ENCODE results near the gene EVI5. TPM values are rescaled to one million over a fixed set of nuclear protein-coding genes. Genes with fewer than 3 reads are reported as not detected.

Gene EVI5
- total and polyA plus RNA-seq, 2 experiments from 2014 or later = 16.5 to 20.0 TPM

DNA sequence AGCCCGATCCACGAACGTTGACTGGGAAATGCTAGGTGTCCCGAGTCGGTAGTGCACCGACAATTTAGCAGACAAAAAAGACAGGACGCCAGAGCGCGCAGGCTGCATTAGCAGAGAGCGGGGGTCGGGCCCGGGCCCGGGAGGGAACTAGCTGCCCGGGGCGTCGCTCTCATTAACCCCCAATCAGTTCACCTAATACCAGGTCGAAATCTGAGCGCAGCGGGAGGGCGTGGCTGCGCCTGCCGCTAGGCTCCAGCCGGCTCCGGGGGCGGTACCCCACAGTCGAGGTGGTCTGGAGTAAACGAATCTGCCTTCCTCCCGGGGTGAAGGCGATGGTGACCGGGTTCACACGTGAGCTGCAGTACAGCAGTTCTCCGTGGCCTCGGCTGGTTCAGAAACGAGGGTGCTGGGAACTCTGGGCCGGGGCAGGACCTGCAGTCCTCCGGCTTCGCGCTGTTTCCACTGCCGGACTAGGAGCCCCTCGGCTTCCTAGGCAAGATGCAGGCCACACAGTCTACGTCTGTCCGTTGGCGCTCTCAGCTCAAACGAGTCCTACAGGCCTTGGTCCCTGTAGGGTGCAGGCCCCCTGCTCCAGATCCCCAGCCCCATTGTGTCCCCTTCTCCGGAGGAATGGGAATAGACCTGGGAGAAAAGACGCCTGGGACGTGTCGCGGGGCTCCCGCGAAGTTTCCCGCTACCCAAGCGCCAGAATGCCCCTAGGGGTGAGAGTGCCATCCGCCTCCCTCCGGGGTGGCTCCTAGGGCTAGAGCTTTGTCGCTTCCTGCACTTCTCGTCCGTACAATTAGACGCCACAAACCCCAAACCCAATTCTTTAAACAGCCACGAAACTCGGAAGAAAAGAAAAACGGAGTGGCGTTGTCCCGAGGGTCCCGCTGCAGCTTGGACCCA is 300.2 kb downstream of the EVI5 start:
- Histone ChIP-seq H3K9ac (no peak overlapping the region), H3K27ac (no peak overlapping the region), H2AFZ (peak overlapping the region; percentile 55; the same call in 1 of the 2 replicates), H3K9me3 (ENCODE audit: low read depth) (no peaks in the 10 kb centered on the region), H3K4me1 (ENCODE audit: insufficient read depth) (peaks cover 9% of the 10 kb centered on the region; the same call in 1 of the 2 replicates), H3K27me3 (replicated peaks; ENCODE audit: insufficient read depth) (peaks cover 92% of the 10 kb centered on the region), H3F3A (ENCODE audit: insufficient read depth) (no peaks in the 10 kb centered on the region), H3K4me2 (ENCODE audit: unreplicated experiment) (peak overlapping the region; percentile 36), H4K20me1 (ENCODE audit: insufficient read depth) (no peaks in the 10 kb centered on the region), H3K9me2 (ENCODE audit: insufficient read depth) (no peaks in the 10 kb centered on the region), H3K36me3 (ENCODE audit: low read depth) (no peaks in the 10 kb centered on the region), H3K79me2 (ENCODE audit: insufficient read depth) (no peaks in the 10 kb centered on the region), H3K4me3 (peak overlapping the region; percentile 64; the same call in 1 of the 2 replicates)
- WGBS, 2 experiments (ENCODE audit: low coverage in 1 of 2, low lambda C conversion rate in 2 of 2, missing lambda C conversion rate in 2 of 2) = 2 to 6% methylated on average over 57 to 61 of the region's 65 CpGs
- peak; percentile 54 for TF ChIP-seq EZH2phosphoT487 (IDR thresholded peaks at IDR 0.05; ENCODE audit: insufficient read depth, low read depth)
- TF ChIP-seq EZH2 (IDR thresholded peaks at IDR 0.05; ENCODE audit: insufficient read depth, poor library complexity, severe bottlenecking) = peak; percentile 81
- in situ Hi-C loops (cut with MboI) = no loop called here
- peak; percentile 33 for DNase-seq

DNA sequence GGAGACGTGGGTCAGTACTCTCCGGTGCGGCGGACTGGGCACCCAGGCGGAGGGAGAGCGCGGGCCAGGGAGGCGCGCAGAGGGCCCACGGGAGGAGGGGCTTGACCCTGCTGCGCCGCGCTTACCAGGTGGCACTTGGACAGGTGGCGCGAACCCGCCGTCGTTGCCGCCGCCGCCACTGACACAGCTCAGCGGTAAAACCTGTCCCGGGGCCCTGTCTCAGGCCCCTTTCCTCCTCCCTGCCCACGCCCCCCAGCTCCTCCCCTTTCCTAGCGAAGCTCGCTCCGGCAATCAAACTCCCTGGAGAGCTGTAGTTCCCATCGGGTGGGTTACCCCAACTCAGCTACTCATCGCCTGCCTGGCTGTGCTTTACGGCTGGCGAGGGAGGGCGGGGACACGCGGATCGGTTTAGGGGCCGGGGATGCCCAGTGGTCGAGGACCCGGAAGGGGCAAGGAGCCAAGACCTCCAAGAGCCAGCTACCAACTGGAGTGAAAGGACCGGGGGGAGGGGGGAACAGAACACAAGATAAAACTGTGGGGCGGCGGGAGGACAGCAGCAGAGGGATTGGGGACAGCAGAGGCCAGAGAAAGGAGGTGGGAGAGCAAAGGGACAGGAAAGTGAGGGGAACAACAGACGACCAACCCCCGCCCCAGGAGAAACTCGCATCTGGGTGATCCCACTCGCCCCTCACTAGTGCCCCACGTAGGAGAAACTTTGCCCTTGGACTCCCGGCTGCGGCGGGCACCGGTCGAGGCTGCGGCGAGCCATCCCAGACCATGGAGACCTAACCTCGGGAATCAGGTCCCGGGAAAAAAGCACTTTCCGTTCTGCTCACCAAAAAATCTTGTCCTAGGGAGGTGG is 301.1 kb downstream of the EVI5 start:
- Histone ChIP-seq H3K79me2 (ENCODE audit: insufficient read depth) (no peaks in the 10 kb centered on the region), H3K4me1 (ENCODE audit: insufficient read depth) (peaks cover 9% of the 10 kb centered on the region; the same call in 1 of the 2 replicates), H3K9me3 (ENCODE audit: low read depth) (no peaks in the 10 kb centered on the region), H3F3A (ENCODE audit: insufficient read depth) (no peaks in the 10 kb centered on the region), H3K9ac (no peak overlapping the region), H3K27ac (no peak overlapping the region), H3K4me3 (no peak overlapping the region; the same call in 1 of the 2 replicates), H3K9me2 (ENCODE audit: insufficient read depth) (no peaks in the 10 kb centered on the region), H4K20me1 (ENCODE audit: insufficient read depth) (no peaks in the 10 kb centered on the region), H2AFZ (no peak overlapping the region), H3K4me2 (ENCODE audit: unreplicated experiment) (no peak overlapping the region), H3K27me3 (replicated peaks; ENCODE audit: insufficient read depth) (peaks cover 94% of the 10 kb centered on the region), H3K36me3 (ENCODE audit: low read depth) (no peaks in the 10 kb centered on the region)
- peak; percentile 60 for TF ChIP-seq EZH2 (IDR thresholded peaks at IDR 0.05; ENCODE audit: insufficient read depth, poor library complexity, severe bottlenecking)
- TF ChIP-seq EZH2phosphoT487 (IDR thresholded peaks at IDR 0.05; ENCODE audit: insufficient read depth, low read depth) = 0 out of 2 replicates have a peak, but pooled peaks have one; percentile 69
- DNase-seq = peak; percentile 13
- 8 to 13% methylated on average over 33 to 52 of the region's 56 CpGs for WGBS, 2 experiments (ENCODE audit: low coverage in 1 of 2, low lambda C conversion rate in 2 of 2, missing lambda C conversion rate in 2 of 2)
- in situ Hi-C loops (cut with MboI) = no loop called here

- peak; percentile 47 for DNase-seq
- no peaks in the 10 kb centered on the region for H3K9me2 ChIP-seq (ENCODE audit: insufficient read depth)
These were observed 302.0 kb downstream of the EVI5 start for GRCh38 chr1:92482665-92483609.

More at GRCh38 chr1:92482665-92483609, 302.0 kb downstream of the EVI5 start:
- H4K20me1 ChIP-seq (ENCODE audit: insufficient read depth) = no peaks in the 10 kb centered on the region
- H3K27ac ChIP-seq = no peak overlapping the region
- no peak overlapping the region for H3K9ac ChIP-seq
- peak overlapping the region; percentile 33 for H3K4me3 ChIP-seq
- H3K4me2 ChIP-seq (ENCODE audit: unreplicated experiment) = no peak overlapping the region
- H3F3A ChIP-seq (ENCODE audit: insufficient read depth) = no peaks in the 10 kb centered on the region
- H3K4me1 ChIP-seq (ENCODE audit: insufficient read depth) = peaks cover 9% of the 10 kb centered on the region; the same call in 1 of the 2 replicates
- H3K79me2 ChIP-seq (ENCODE audit: insufficient read depth) = no peaks in the 10 kb centered on the region
- H3K9me3 ChIP-seq (ENCODE audit: low read depth) = no peaks in the 10 kb centered on the region
- TF ChIP-seq EZH2phosphoT487 (IDR thresholded peaks at IDR 0.05; ENCODE audit: insufficient read depth, low read depth) (peak; percentile 7; the same call in 1 of the 2 replicates), EZH2 (IDR thresholded peaks at IDR 0.05; ENCODE audit: insufficient read depth, poor library complexity, severe bottlenecking) (no peak)
- peaks cover 87% of the 10 kb centered on the region for H3K27me3 ChIP-seq (replicated peaks; ENCODE audit: insufficient read depth)
- in situ Hi-C loops (cut with MboI) = no loop called here
- no peaks in the 10 kb centered on the region for H3K36me3 ChIP-seq (ENCODE audit: low read depth)
- H2AFZ ChIP-seq = 0 out of 2 replicates have a peak overlapping the region, but pooled peaks have one; percentile 32
- 3 to 5% methylated on average over 61 to 62 of the region's 62 CpGs for WGBS, 2 experiments (ENCODE audit: low coverage in 1 of 2, low lambda C conversion rate in 2 of 2, missing lambda C conversion rate in 2 of 2)

Data from GM23248 (cell line).